COLO668 (cell line): ENCODE results near the gene SLC38A10.
"Not testable (repeated sequence)": the region's sequence is repeated elsewhere in the genome, so short reads cannot be mapped to it uniquely, and the experiment has no call there.

ENCODE experiments used
- DNase-seq: peaks from one replicate; lab custom pipeline; 2025; ENCODE audit not compliant: unreplicated experiment; lab: John Stamatoyannopoulos, UW

The SLC38A10 gene

GRCh38 chr17:81232616-81233241 lies 62.4 kb downstream of the SLC38A10 start:
- no peak for DNase-seq

- DNase-seq: no peak
These were observed 63.1 kb downstream of the SLC38A10 start for GRCh38 chr17:81231766-81232581.

DNA sequence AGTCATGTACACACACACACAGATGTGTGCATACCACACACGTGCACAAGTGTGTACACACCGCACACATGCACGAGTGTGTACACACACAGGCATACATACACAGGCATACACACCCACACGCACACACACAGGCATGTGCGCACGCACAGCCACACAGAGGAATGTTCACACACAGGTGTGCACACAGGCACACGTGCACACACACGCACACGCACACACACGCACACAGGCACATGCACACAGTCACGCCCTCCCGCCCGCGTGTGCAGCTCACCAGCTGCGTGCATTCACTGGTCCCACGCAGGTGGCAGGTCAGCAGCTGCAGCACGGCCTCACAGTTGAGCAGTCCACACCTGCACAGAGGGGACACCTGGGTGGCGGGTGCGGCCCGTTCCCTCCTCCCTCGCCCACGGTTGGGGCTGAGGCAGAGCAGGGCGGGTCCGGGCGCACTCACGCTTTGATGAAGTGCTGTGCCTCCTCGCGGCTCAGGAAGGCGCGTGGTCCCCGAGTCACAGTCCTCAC lies 63.9 kb downstream of the SLC38A10 start:
- peak; percentile 42 for DNase-seq

DNA sequence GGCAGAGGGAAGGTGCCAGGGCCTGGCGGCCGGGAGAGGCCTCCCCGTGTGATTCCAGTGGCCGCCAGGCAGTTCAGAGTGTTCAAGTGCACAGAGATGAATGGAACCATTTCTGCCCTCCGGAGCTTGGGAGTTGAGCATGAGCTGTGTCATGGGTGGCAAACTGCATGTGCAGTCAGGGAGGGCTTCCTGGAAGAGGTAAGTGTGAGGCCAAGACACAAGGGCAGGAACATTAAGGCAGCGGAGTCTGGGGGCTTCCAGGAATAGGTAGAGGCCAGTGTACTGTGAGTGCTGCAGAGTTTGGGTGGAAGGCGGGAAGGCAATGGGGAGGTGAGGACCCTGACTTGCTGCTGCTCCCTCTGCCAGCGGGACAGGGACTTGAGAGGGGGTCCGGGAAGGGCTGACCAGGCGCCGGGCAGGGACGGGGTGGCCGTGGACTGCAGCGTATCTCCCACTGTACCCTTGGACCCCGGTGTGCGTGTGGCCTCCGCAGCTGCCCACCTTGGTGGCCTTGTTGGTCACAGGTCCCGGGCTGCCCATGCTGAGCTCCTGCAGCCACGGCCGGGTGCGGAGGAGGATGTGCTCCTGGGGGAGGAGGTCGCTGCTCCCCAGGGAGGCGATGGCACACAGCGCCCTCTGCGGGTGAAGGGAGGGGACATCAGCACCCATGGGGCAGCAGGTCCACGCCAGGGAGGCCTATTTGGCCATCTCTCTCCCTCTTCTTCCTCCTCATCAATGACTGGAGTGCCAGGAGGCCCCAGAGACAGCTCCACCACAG lies 64.9 kb downstream of the SLC38A10 start:
- DNase-seq: peak; percentile 10

DNA sequence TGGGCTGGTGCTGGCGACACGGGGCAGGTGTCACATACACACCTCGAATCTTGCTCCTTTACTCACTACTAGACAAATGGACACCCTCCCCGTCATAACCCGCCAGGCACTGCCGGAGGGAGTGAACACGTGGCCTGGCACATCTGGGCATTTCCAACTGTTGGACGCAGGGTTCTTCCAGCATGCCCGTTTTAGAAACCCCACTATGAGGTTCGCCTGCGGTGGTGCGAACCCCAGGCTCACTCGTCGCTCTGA lies 65.5 kb downstream of the SLC38A10 start:
- DNase-seq: no peak

DNA sequence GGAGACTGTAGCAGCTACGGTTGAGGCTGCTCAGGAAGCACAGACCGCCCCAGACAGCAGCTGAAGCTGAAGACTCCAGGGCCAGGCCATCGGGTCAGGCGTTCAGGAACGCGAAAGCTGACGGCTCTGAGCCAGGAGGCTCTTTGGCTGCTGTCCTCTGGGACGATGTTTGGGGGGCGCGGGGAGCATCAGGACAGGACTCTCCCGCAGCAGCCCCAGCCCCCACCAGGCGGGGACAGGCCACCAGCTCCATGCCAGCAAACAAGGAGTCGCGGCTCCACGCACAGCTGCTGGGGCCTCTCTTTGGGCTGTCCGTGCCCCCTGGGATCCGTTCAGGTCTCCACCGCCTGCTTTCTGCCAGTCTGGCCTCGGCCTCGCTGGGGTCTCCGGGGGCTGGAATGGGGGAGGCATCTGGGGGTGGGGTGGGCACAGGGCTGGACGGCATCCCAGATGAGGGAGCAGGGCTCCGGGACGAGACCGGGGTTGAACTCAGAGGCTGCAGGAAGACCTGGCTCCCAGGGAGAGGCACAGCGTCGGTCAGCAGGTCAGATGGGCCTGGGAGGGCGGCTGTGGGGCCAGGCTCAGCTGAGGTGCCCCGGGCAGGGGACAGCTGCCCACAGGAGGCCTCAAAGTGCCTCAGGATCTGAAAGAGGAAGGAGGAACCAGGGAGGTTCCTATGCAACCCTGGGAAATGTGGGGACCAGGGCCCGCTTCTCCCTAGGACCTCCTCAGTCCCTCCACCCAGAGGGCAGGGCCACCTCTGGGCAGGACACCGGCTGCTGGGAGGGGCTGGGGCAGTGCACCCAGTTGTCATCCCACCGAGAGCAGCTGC lies 66.1 kb downstream of the SLC38A10 start:
- DNase-seq: no peak

DNA sequence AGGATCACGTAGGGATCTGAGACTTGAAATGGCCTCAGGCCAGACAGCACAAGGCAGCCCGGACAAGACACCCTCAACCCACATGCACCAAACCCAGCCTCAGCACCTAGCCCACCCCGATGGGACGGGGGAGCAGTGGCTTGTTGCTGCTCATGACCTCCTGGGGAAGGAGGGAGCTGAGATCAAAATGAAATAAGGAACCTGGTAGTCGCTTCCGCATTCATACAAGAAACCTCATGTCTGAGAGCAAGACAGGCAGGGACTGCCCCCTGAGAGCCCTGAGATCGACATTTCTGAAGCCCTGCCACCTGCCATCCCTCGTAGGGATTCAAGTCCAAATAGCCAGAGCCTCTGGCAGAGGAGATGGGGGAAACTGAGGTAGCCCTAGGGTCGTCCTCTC lies 66.7 kb downstream of the SLC38A10 start:
- no peak for DNase-seq

DNA sequence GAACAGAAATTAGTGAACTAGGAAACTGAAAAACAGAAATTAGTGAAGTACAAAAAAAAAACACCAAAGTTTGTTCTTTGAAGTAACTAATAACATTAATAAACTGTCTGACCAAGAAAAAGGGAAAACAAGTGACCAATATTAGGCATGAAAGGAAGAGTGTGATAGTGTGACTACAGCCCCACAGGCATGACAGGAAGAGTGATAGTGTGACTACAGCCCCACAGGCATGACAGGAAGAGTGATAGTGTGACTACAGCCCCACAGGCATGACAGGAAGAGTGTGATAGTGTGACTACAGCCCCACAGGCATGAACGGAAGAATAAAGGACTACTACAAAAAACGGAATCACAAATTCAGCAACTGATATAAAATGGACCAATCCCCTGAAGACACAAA lies 67.5 kb downstream of the SLC38A10 start:
- not testable (repeated sequence) for DNase-seq

GRCh38 chr17:81223762-81224130 lies 71.4 kb downstream of the SLC38A10 start:
- DNase-seq: peak; percentile 19

DNA sequence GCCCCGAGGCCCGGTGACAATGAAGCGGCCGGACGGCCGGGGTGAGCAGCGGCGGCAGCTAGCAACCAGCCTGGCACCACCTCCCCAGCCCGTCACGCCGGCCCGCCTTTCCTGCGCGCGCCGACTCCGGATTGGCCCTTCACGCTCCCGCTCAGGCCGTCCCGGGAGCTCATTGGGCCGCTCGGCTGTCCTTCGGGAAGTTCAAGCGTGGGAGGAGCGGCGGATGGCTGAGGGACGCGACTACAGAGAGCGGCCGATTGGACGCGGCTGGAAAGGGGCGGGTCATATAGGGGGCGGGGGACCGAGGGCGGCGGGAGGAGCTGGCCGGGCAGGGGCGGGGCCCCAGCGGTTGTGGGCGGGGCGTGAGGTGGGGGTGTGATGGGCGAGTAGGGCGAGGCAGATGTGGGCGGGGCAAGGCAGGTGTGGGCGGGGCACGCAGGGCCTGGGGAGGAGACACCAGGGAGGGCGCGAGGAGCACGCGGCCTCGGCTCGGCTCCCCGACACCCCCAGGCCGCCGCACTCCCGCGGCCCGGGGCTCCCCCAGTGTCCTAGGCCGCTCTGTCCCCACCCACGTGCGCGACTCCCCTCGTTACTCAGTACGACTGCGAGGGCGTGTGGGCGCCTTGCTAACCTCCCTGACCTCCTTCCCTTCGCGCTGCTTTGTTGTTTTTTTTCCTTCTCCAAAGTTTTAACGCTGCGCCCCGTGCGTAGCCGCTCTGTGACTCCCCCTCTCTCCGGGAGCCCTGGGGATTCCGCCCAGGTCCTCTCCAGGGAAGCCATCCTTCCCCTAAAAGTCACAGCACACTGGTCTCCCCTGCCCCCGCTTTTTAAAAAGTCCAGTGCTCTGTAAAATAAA lies 72.0 kb downstream of the SLC38A10 start, which contains the start of gene CEP131:
CEP131 (minus strand) TSS at position 60 of the 856 bp plus-strand sequence. CDS start 2,909 bp downstream, outside the sequence.
- DNase-seq: peak; percentile 96

GRCh38 chr17:81222620-81222905 lies 72.5 kb downstream of the SLC38A10 start:
- DNase-seq: no peak

- DNase-seq: no peak
These were observed 73.1 kb downstream of the SLC38A10 start for GRCh38 chr17:81221842-81222619.

DNA sequence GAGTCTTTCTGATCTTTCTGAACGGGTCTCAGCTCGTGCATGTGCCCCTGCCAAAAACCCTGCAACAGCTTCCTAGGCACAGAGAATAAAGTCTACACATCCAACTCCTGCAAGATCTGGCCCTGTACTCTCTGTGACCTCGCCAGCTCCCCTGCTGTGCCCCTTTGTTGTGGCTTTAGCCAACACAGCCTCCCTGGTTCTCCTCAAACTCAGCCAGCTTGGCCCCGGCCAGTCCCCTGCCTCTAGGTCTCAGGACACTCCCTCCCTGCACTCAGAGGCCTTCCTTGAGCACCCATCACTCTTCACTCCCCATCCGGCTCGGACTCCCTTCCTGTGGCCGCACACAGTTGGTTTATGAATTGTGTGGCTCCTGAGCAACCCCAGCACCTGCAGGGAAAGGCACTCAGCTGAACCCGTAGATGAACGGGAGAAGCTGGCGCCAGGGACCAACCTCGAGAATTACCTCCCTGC lies 73.7 kb downstream of the SLC38A10 start:
- peak; percentile 15 for DNase-seq

GRCh38 chr17:81219476-81220180 lies 75.5 kb downstream of the SLC38A10 start:
- no peak for DNase-seq

DNA sequence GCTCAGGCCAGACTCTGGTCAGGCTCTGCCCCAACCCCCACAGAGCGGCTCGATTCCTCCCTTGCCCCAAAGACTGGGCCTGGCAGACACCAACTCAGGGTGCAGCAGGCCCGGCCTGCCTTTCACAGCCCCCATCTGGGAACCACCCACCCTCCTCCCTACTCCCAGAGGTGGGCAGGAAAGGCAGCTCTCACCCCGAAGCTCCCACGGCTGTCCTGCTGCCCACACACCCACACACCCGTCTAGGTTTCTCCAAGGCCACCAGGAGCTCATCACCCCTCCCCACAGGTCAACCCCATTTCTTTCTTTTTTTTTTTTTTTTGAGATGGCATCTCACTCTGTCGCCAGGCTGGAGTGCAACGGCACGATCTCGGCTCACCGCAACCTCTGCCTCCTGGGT lies 76.1 kb downstream of the SLC38A10 start:
- no peak for DNase-seq

DNA sequence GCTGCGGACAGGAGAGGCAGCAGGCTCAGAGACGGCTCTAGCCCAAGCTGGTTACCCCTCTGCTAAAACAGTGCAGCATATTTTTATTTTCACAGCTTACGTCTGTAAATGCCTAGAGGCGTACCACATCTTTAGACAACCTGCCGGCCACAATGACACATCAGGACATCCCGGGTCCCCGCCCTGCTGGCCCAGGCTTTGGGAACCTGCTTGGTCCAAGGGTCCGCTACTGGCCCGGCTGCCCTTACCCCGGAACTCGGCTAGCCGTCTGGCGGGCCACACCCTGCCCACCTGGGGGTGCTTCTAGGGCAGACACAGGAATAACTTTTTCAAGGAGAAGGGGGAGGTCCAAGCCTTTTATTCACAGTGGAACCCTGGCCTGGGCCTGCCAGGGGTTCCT lies 76.6 kb downstream of the SLC38A10 start:
- DNase-seq: no peak

GRCh38 chr17:81217491-81217890 lies 77.6 kb downstream of the SLC38A10 start:
- no peak for DNase-seq

DNA sequence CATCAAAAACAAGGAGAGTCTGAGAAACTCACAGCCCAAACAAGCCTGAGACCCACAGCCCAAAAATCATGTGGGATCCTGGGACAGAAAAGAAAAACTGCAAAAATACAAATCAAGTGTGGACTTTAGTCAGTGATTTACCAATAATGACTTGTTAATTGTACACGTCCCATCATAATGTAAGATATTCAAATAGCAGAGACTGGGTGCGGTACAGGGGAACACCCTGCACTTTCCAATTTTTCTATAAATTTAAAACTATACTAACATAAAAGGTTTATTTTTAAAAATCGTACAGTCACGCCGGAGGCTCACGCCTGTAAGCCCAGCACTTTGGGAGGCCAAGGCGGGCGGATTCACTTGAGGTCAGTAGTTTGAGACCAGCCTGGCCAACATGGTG lies 81.1 kb downstream of the SLC38A10 start:
- DNase-seq: no peak

DNA sequence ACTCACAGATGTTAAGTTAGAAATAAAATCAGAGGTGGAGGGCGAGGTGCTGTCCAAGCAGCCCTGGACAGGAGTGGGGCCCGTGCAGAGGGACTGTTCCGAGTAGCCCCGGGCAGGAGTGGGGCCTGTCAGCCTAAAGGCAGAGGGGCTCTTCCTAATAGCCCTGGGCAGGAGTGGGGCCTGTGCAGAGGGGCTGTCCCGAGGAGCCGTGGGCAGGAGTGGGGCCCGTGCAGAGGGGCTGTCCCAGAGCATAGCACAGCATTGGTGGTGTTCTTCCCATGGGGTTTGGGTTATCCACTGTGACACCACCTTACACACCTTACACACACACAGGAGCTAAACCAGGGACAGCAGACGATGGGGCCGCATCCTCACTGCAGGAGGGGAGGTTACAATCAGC lies 82.7 kb downstream of the SLC38A10 start:
- DNase-seq: no peak
